ENCODE measurements around the gene LRRC57.
A peak's percentile ranks its signal among the peaks of the same experiment; 100 is the strongest.

Gene LRRC57

DNA sequence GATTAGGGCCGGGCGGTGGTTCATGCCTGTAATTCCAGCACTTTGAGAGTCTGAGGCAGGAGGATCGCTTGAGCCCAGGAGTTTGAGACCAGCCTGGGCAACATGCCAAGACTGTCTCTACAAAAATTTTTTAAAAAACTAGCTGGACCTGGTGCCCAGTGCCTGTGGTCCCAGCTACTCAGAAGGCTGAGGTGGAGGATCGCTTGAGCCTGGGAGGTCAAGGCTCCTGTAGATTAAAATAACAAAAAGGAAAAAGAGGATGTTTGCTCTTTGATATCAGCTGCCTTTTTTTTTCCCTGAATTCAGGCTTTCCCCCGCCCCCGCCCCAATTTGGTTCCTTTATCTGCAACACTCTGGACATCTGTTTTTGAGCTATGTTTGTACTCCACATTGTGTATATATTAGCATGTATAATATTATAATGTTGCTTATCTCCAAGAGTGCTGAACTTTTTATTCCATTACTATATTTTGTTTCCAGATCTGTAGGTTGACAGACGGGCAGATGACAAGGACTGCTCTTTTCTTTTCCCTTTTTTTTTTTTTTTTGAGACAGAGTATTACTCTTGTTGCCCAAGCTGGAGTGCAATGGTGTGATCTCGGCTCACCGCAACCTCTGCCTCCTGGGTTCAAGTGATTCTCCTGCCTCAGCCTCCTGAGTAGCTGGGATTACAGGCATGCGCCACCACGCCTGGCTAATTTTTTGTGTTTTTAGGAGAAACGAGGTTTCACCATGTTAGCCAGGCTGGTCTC, 48.6 kb downstream of the LRRC57 start:
- TF ChIP-seq, protein P1, sequence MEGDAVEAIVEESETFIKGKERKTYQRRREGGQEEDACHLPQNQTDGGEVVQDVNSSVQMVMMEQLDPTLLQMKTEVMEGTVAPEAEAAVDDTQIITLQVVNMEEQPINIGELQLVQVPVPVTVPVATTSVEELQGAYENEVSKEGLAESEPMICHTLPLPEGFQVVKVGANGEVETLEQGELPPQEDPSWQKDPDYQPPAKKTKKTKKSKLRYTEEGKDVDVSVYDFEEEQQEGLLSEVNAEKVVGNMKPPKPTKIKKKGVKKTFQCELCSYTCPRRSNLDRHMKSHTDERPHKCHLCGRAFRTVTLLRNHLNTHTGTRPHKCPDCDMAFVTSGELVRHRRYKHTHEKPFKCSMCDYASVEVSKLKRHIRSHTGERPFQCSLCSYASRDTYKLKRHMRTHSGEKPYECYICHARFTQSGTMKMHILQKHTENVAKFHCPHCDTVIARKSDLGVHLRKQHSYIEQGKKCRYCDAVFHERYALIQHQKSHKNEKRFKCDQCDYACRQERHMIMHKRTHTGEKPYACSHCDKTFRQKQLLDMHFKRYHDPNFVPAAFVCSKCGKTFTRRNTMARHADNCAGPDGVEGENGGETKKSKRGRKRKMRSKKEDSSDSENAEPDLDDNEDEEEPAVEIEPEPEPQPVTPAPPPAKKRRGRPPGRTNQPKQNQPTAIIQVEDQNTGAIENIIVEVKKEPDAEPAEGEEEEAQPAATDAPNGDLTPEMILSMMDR (conservative IDR thresholded peaks at IDR 0.05; ENCODE audit: low read depth, low read length), result no peak
- DNase-seq (ENCODE audit: low read depth), result peak; percentile 39
- no peak overlapping the region for H3K4me3 ChIP-seq (ENCODE audit: low read depth, low read length)

DNA sequence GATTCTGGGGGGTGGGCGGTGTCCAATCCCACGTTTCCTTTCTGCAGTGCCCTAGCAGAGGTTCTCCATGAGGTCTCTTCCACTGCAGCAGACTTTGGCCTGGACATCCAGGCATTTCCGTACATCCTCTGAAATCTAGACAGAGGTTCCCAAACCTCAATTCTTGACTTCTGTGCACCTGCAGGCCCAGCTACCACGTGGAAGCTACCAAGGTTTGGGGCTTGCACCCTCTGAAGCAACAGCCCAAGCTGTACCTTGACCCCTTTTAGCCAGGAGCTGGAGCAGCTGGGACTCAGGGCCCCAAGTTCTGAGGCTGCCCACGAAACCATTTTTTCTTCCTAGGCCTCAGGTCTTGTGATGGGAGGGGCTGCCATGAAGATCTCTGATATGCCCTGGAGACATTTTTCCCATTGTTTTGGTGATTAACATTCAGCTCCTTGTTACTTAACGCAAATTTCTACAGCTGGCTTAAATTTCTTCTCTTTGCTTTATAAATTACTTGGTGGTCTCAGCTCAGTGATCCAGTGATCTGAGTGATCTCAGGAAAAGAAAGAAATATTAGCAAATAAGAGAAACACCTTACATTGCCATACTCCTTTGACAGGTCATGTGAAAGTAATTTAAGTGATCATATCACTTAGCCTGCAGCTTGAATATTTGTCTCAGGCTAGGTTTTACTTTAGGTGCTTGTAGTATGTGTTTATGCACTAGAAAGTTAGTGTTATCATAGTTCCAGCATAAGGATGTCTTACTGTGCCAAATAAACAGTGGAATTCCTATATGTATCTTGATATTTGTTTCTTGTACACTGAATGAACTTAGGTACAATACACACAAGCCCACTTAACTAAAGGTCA, 50.2 kb downstream of the LRRC57 start:
- DNase-seq (ENCODE audit: low read depth), result no peak
- TF ChIP-seq, protein P1 (conservative IDR thresholded peaks at IDR 0.05; ENCODE audit: low read depth, low read length), result no peak
- H3K4me3 ChIP-seq (ENCODE audit: low read depth, low read length), result no peak overlapping the region

DNA sequence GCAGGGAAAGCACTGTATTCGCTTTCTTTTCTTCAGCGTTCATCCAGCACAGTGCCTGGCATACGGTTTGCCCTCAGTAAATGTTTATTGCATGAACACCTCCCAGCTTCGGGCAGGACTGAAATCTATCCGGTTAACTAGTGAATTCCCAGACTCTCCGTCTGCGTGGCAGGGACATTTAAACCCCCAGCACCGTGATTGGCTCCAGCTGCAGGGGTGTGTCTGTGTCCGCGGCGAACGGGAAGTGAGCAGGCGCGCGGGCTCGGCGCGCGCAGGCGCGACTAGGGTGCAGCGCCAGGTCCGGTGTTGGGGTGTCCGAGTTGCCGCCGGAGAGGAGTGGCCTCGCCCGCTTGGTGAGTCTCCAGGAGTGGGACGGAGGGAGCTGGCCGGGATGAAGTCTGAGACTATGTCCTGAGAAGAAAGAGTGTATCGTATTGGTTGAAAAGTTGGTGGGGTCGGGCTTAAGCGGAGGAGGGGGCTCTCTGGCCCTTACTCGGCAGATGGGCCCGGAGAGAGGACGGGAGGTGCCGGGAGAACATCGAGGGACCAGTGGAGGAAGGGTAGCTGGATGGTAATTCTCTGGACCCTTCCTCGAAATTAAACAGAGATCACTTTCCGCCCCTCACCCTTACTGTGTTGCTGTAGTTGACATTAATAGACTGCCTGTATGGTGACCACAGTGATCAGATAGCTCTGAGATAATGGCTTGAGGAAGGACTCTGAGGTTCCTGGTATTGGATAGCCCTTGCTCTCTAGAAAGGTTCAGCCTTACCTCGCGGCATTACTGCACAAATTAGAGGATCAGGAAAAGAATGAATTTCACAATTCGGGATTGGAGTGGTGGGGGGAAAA, 53.0 kb downstream of the LRRC57 start, which contains the start of gene SNAP23:
TSS of gene SNAP23 (plus strand) at position 274 of the 852 bp plus-strand sequence. CDS start 16,213 bp downstream, outside the sequence.
- DNase-seq (ENCODE audit: low read depth), result peak; percentile 97
- TF ChIP-seq, protein P1 (conservative IDR thresholded peaks at IDR 0.05; ENCODE audit: low read depth, low read length), result no peak
- peak within 1 kb of the TSS; percentile 75 for H3K4me3 ChIP-seq (ENCODE audit: low read depth, low read length)

DNA sequence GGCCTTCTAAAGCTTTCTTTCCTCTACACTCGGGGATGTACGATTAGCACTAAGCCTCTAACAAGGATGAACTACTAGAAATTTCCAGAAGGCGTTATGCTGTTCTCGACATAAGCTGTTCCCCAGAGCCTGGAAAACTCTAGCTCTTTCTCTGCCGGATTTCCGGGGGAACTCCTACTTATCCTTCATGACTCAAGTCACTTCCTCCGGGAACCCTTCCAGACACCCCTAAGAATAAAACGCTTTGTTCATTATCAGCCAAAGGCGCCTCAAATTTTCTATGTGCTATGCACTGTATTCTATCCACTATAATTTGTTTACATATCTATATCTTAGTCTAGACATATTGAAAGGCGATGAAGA, 53.6 kb downstream of the LRRC57 start:
- TF ChIP-seq, protein P1 (conservative IDR thresholded peaks at IDR 0.05; ENCODE audit: low read depth, low read length), result no peak
- peak overlapping the region; percentile 75 for H3K4me3 ChIP-seq (ENCODE audit: low read depth, low read length)
- peak; percentile 63 for DNase-seq (ENCODE audit: low read depth)

DNA sequence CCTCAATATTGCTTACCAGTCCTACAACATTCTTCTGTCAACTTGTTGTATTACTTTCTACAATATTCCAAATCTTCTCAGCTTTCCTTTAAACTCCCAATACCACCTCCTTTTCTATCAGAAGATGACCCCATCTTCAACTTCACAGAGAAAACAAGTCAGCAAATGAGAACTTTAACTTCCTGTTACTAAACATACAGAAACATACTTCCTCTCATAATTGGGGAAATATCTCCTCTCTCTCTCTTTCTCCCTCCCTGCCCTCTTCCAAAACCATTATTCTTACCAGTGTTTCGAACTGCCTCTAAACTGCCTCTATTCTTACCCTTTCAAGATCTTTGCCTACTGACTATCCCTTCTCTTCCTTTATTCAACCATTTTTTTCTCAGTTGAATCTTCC, 54.9 kb downstream of the LRRC57 start:
- TF ChIP-seq, protein P1 (conservative IDR thresholded peaks at IDR 0.05; ENCODE audit: low read depth, low read length), result no peak
- DNase-seq (ENCODE audit: low read depth), result no peak
- H3K4me3 ChIP-seq (ENCODE audit: low read depth, low read length), result no peak overlapping the region

DNA sequence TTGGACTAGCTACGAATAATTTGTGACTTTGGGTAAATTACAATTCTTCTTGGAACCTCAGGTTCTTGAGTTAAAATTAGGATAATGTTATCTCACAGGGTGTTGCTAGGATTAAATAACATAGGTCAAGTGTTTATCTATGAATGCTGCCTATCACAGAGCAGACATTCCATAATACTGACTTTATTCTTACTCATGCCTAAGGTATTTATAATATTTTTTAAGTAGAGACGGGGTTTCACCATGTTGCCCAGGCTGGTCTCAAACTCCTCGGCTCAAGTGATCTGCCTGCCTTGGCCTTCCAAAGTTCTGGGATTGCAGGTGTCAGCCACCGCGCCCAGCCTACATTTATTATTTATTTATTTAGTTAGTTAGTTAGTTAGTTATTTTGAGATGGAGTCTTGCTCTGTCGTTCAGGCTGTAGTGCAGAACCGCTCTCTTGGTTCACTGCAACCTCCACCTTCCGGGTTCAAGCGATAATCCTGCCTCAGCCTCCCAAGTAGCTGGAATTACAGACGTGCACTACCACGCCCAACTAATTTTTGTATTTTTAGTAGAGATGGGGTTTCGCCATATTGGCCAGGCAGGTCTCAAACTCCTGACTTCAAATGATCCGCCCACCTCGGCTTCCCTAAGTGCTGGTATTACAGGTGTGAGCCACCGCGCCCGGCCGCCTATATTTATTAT, 56.9 kb downstream of the LRRC57 start:
- TF ChIP-seq, protein P1 (conservative IDR thresholded peaks at IDR 0.05; ENCODE audit: low read depth, low read length), result no peak
- peak; percentile 70 for DNase-seq (ENCODE audit: low read depth)
- peak overlapping the region; percentile 95 for H3K4me3 ChIP-seq (ENCODE audit: low read depth, low read length)

All from choroid plexus epithelial cell (primary cell).